Stomach (tissue), 9 donors: ENCODE results near the gene TNNI3K. TPM values are rescaled to one million over a fixed set of nuclear protein-coding genes. Genes with fewer than 3 reads are reported as not detected.

ENCODE experiments used
- DNase-seq, 2 donors: peaks; one replicate each; pipeline versions ENCODE4 v3.0.0 to v3.0.0-alpha.2; 2013 to 2019
- H3K27ac ChIP-seq, 5 donors: fragments of 200-600 bp in 4 of 5; sonication (generic) in 4 of 5; one replicate each; pipeline ENCODE4 v1.5.1; 2013 to 2019; ENCODE audit warnings: mild to moderate bottlenecking in 1 of 5, moderate library complexity in 1 of 5
- H3K27me3 ChIP-seq, 3 donors: fragments of 200-600 bp; sonication (generic); one replicate each; pipeline ENCODE4 v1.5.1; 2017 to 2019; ENCODE audit warnings: mixed run types in 1 of 3
- H3K36me3 ChIP-seq, 4 donors: fragments of 200-600 bp; sonication (generic); 1 replicate in 3 of 4; 2 replicates in 1 of 4; pipeline ENCODE4 v1.5.1; 2016 to 2019
- H3K4me1 ChIP-seq, 4 donors: fragments of 200-600 bp; sonication (generic); one replicate each; pipeline ENCODE4 v1.5.1; 2016 to 2019
- H3K4me3 ChIP-seq, 4 donors: fragments of 200-600 bp; sonication (generic) in 3 of 4; one replicate each; pipeline ENCODE4 v1.5.1; 2016 to 2019; ENCODE audit warnings: mild to moderate bottlenecking in 1 of 4
- H3K9me3 ChIP-seq, 4 donors: fragments of 200-600 bp; sonication (generic); one replicate each; pipeline ENCODE4 v1.5.1; 2016 to 2019
- CTCF ChIP-seq, 7 experiments: fragments of 450-650 bp in 4 of 7; fragments of 200-600 bp in 3 of 7; sonication (generic) in 3 of 7; IDR thresholded peaks; one replicate each; pipeline ENCODE4 v1.5.1; 2016 to 2019; ENCODE audit warnings: antibody characterized with exemption in 7 of 7, control low read depth in 2 of 7, mild to moderate bottlenecking in 1 of 7
- EP300 ChIP-seq: sonication (generic); formaldehyde crosslinking; IDR thresholded peaks from one replicate; pipeline ENCODE4 v1.6.1; 2017; ENCODE audit warnings: antibody characterized with exemption
- POLR2A ChIP-seq, 4 donors: fragments of 450-650 bp; IDR thresholded peaks; one replicate each; pipeline ENCODE4 v1.6.1; 2016; ENCODE audit warnings: antibody characterized with exemption in 4 of 4, control low read depth in 2 of 4, mild to moderate bottlenecking in 1 of 4, moderate library complexity in 1 of 4
- POLR2AphosphoS5 ChIP-seq, 3 donors: sonication (generic); formaldehyde crosslinking; IDR thresholded peaks; one replicate each; pipeline ENCODE4 v1.6.1; 2016; ENCODE audit warnings: antibody characterized with exemption in 3 of 3
- WGBS, 5 donors: extraction: QIAGEN DNeasy Blood & Tissue Kit in 3 of 5; methylation state at CpG; one replicate each; pipeline versions ENCODE4 v1.1.5 to v1.1.7; 2013 to 2018; 5-methylcytosine and 5-hydroxymethylcytosine counted together
- intact Hi-C: fragments of 100-400 bp; cut with DNase I; formaldehyde crosslinking; loops from one replicate; pipeline ENCODE4 v1.15.1; 2023; ENCODE audit warnings: low total_unique reads
- polyA plus RNA-seq, 3 donors: library from polyadenylated mRNA; stranded (reverse); fragments of 200-250 nt; gene quantifications; one replicate each; pipeline ENCODE4 v1.2.3, GENCODE V29; 2013
- total RNA-seq, 5 donors: library from RNA; depleted of rRNA; stranded (reverse); fragments of >200 nt; gene quantifications; one replicate each; pipeline versions ENCODE4 v1.1.0 to v1.2.3, GENCODE V29; 2014 to 2016
- donor health status: healthy with polysubstance abuse.
- donor health status: Bipolar disorder and iron deficiency.
- donor health status: healthy.

Gene TNNI3K
- total and polyA plus RNA-seq, 8 donors, result 0.25 to 7.0 (median 1.7) TPM; not detected in 4

DNA sequence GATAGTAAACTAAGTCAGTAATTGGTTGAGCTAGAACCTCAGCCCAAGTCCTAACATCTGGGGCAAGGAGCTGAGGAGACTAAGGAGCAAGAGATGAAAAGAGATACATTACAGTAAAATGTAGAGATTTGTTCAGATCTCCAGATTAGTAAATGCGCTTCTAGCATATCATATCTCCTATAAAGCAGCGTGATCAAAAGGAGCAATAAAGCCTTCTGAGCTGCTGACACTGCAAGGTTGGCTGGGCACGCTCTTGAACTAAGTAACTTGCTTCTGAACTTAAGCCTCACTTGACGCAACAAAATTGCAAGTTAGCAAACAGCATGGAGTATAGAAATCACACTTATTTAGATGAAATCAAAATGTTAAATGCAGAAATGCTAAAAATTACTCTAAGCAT is 196.3 kb downstream of the TNNI3K start:
- no peak for TF ChIP-seq POLR2A (IDR thresholded peaks at IDR 0.05)
- no peak for TF ChIP-seq EP300
- TF ChIP-seq CTCF (IDR thresholded peaks at IDR 0.05), result no peak
- no peak for TF ChIP-seq POLR2AphosphoS5 (IDR thresholded peaks at IDR 0.05)
- intact Hi-C loops, result no loop called here
- Histone ChIP-seq H3K27ac (no peak overlapping the region), H3K36me3 (no peaks in the 10 kb centered on the region), H3K27me3 (no peaks in the 10 kb centered on the region), H3K9me3 (no peaks in the 10 kb centered on the region), H3K4me3 (no peak overlapping the region), H3K4me1 (peaks cover 0 to 4% (median 0%) of the 10 kb centered on the region in 4 donors)
- no peak for DNase-seq
- WGBS, 5 donors, result 81 to 91% (median 87%) methylated on average over 4 of the region's 4 CpGs

DNA sequence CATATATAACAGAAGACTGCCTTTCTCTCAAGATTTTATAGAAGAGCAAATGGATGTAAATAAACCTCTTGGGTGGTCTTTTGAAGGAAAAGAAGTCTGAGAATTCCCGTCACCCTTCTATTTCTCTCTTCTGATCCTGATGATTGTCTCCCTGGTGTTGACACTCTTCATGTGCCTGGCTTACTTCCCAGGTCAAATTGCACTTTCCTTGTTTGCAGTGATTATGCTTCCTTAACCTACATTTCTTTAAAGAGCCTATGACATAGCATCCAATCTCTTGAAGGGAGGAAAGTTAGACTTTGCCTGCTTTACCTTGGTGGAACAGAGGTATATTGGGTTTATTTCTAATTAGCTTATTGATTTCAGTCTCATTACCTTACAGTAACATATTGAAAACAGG is 197.1 kb downstream of the TNNI3K start:
- Histone ChIP-seq H3K9me3 (no peaks in the 10 kb centered on the region), H3K27me3 (no peaks in the 10 kb centered on the region), H3K4me1 (peaks cover 0 to 4% (median 0%) of the 10 kb centered on the region in 4 donors), H3K36me3 (no peaks in the 10 kb centered on the region), H3K27ac (no peak overlapping the region), H3K4me3 (no peak overlapping the region)
- intact Hi-C loops, result no loop called here
- DNase-seq, result no peak
- TF ChIP-seq POLR2A (IDR thresholded peaks at IDR 0.05) (no peak), CTCF (IDR thresholded peaks at IDR 0.05) (no peak), EP300 (no peak), POLR2AphosphoS5 (IDR thresholded peaks at IDR 0.05) (no peak)
- 0 to 41% (median 0%) methylated on average over 1 of the region's 1 CpG for WGBS, 5 donors

DNA sequence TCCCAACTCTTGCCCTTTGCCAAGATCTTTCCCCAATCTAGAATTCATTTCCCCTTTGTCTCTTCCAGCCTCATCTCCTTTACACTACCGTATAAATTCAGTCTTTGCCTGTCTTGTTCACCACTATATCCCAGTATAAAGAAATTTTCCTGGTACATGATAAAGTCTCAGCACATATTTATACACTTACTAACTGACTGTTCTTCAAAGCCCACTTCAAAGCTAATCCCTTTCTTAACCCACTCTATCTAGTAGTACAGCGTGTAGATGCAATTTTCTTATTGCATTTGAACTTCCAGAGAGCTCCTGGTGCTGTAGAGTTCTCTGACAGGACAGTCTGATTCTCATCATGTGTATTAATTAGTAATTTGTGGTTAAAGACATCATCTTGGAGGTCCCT is 199.1 kb downstream of the TNNI3K start:
- WGBS, 5 donors, result 68 to 78% (median 74%) methylated on average over 2 of the region's 2 CpGs
- intact Hi-C loops, result no loop called here

GRCh38 chr1:74436078-74436477 is 200.9 kb downstream of the TNNI3K start:
- no peak overlapping the region for H3K4me3 ChIP-seq
- no peaks in the 10 kb centered on the region for H3K4me1 ChIP-seq
- no peaks in the 10 kb centered on the region for H3K36me3 ChIP-seq
- WGBS, 5 donors, result 50 to 74% (median 73%) methylated on average over 1 of the region's 1 CpG
- no peak for DNase-seq
- intact Hi-C loops, result no loop called here
- no peaks in the 10 kb centered on the region for H3K27me3 ChIP-seq
- no peaks in the 10 kb centered on the region for H3K9me3 ChIP-seq
- no peak overlapping the region for H3K27ac ChIP-seq
- TF ChIP-seq POLR2AphosphoS5 (IDR thresholded peaks at IDR 0.05) (no peak), POLR2A (IDR thresholded peaks at IDR 0.05) (no peak), EP300 (no peak), CTCF (IDR thresholded peaks at IDR 0.05) (no peak)

More for the DNA sequence above, 199.1 kb downstream of the TNNI3K start:
- no peaks in the 10 kb centered on the region for H3K9me3 ChIP-seq
- no peaks in the 10 kb centered on the region for H3K36me3 ChIP-seq
- DNase-seq, result no peak
- H3K27ac ChIP-seq, result no peak overlapping the region
- no peaks in the 10 kb centered on the region for H3K27me3 ChIP-seq
- no peak for TF ChIP-seq POLR2A (IDR thresholded peaks at IDR 0.05)
- TF ChIP-seq CTCF (IDR thresholded peaks at IDR 0.05), result no peak
- TF ChIP-seq POLR2AphosphoS5 (IDR thresholded peaks at IDR 0.05), result no peak
- TF ChIP-seq EP300, result no peak
- H3K4me3 ChIP-seq, result no peak overlapping the region
- H3K4me1 ChIP-seq, result peaks cover 0 to 4% (median 0%) of the 10 kb centered on the region in 4 donors
